Esophagus squamous epithelium (tissue), 4 donors: Measurements from ENCODE around the gene PAPLN.

Experiments used
- POLR2A ChIP-seq, 4 donors: fragments of 450-650 bp; IDR thresholded peaks; one replicate each; pipeline ENCODE4 v1.6.1; 2017; ENCODE audit warnings: antibody characterized with exemption in 4 of 4, mild to moderate bottlenecking in 4 of 4, moderate library complexity in 3 of 4
- TF ChIP-seq, protein P1 (sequence below), 6 experiments: fragments of 450-650 bp in 4 of 6; fragments of 200-600 bp in 2 of 6; sonication (generic) in 2 of 6; IDR thresholded peaks; one replicate each; pipeline ENCODE4 v1.5.1; 2016 to 2019; ENCODE audit warnings: antibody characterized with exemption in 6 of 6, mild to moderate bottlenecking in 4 of 6, moderate library complexity in 4 of 6

DNA sequence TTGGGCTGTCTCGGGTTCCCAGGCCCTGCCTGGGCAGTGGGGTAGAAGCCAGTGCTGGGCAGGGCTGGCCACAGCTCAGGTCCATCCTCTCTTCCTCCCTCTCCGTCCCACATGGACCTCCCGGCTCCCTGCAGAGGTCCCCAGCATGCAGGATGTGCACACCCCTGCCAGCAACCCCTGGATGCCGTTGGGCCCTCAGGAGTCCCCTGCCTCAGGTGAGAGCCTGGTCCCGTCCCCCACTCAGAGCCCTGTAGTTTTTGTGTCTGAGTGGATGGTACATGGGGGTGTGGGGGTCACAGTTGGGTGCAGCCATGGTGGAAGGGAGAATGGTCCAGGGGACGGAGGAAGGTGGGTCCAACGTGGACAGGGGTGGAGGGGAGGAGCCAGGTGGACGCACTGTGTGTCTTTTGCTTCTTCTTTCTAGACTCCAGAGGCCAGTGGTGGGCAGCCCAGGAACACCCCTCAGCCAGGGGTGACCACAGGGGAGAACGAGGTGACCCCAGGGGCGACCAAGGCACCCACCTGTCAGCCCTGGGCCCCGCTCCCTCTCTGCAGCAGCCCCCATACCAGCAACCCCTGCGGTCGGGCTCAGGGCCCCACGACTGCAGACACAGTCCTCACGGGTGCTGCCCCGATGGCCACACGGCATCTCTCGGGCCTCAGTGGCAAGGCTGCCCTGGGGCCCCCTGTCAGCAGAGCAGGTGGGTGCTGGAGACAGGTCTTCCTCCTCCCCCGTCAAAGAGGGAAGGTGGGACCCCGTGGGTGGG, 21.7 kb downstream of the PAPLN start:
- TF ChIP-seq, protein P1, sequence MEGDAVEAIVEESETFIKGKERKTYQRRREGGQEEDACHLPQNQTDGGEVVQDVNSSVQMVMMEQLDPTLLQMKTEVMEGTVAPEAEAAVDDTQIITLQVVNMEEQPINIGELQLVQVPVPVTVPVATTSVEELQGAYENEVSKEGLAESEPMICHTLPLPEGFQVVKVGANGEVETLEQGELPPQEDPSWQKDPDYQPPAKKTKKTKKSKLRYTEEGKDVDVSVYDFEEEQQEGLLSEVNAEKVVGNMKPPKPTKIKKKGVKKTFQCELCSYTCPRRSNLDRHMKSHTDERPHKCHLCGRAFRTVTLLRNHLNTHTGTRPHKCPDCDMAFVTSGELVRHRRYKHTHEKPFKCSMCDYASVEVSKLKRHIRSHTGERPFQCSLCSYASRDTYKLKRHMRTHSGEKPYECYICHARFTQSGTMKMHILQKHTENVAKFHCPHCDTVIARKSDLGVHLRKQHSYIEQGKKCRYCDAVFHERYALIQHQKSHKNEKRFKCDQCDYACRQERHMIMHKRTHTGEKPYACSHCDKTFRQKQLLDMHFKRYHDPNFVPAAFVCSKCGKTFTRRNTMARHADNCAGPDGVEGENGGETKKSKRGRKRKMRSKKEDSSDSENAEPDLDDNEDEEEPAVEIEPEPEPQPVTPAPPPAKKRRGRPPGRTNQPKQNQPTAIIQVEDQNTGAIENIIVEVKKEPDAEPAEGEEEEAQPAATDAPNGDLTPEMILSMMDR (IDR thresholded peaks at IDR 0.05): no peak
- TF ChIP-seq POLR2A (IDR thresholded peaks at IDR 0.05): no peak
